ENCODE measurements around the gene ATG4A.

The ATG4A gene

GRCh38 chrX:108059801-108060200 lies 31.8 kb upstream of the ATG4A start:
- no peak overlapping the region for H2BK15ac ChIP-seq (replicated peaks; ENCODE audit: low read depth)
- no peak overlapping the region for H3K23ac ChIP-seq (ENCODE audit: low read length)
- no peak overlapping the region for H3K9ac ChIP-seq (ENCODE audit: low read length)
- H3K27me3 ChIP-seq (ENCODE audit: insufficient read depth, low read length, poor library complexity): no peaks in the 10 kb centered on the region
- H3K4me3 ChIP-seq (ENCODE audit: low read length): no peak overlapping the region
- H3K79me2 ChIP-seq (ENCODE audit: control insufficient read depth, insufficient read depth, low read length): no peaks in the 10 kb centered on the region
- no peak overlapping the region for H2BK120ac ChIP-seq (ENCODE audit: low read depth, low read length)
- no peak overlapping the region for H3K4ac ChIP-seq (ENCODE audit: low read depth, low read length)
- H3K36me3 ChIP-seq (ENCODE audit: control insufficient read depth, insufficient read depth, low read length): no peaks in the 10 kb centered on the region
- no peak overlapping the region for H2BK5ac ChIP-seq (ENCODE audit: low read length)
- no peak overlapping the region for H3K4me2 ChIP-seq (ENCODE audit: low read length)
- H3K27ac ChIP-seq (ENCODE audit: low read depth, low read length): no peak overlapping the region
- H3K56ac ChIP-seq (ENCODE audit: low read length): no peak overlapping the region
- H2AK5ac ChIP-seq (ENCODE audit: low read length): no peak overlapping the region
- no peak for DNase-seq
- no peak overlapping the region for H4K5ac ChIP-seq (ENCODE audit: low read length)
- no CpG with 5 or more reads among the region's 1 CpG for WGBS (ENCODE audit: extremely low coverage, insufficient coverage, low lambda C conversion rate)
- H4K8ac ChIP-seq (ENCODE audit: low read depth, low read length): no peak overlapping the region
- H3K18ac ChIP-seq (ENCODE audit: low read length): no peak overlapping the region
- H3K79me1 ChIP-seq (ENCODE audit: low read length): no peaks in the 10 kb centered on the region
- H3K4me1 ChIP-seq (ENCODE audit: control insufficient read depth, low read depth, low read length): no peaks in the 10 kb centered on the region

GRCh38 chrX:108064001-108064400 lies 27.6 kb upstream of the ATG4A start:
- Histone ChIP-seq H4K8ac (ENCODE audit: low read depth, low read length) (no peak overlapping the region), H2BK5ac (ENCODE audit: low read length) (no peak overlapping the region), H3K18ac (ENCODE audit: low read length) (no peak overlapping the region), H2BK15ac (replicated peaks; ENCODE audit: low read depth) (no peak overlapping the region), H3K27me3 (ENCODE audit: insufficient read depth, low read length, poor library complexity) (no peaks in the 10 kb centered on the region), H3K4me2 (ENCODE audit: low read length) (no peak overlapping the region), H3K79me1 (ENCODE audit: low read length) (no peaks in the 10 kb centered on the region), H4K5ac (ENCODE audit: low read length) (no peak overlapping the region), H3K36me3 (ENCODE audit: control insufficient read depth, insufficient read depth, low read length) (no peaks in the 10 kb centered on the region), H3K4ac (ENCODE audit: low read depth, low read length) (no peak overlapping the region), H3K4me1 (ENCODE audit: control insufficient read depth, low read depth, low read length) (no peaks in the 10 kb centered on the region), H2BK120ac (ENCODE audit: low read depth, low read length) (no peak overlapping the region), H3K27ac (ENCODE audit: low read depth, low read length) (no peak overlapping the region), H3K23ac (ENCODE audit: low read length) (no peak overlapping the region), H3K9ac (ENCODE audit: low read length) (no peak overlapping the region), H3K79me2 (ENCODE audit: control insufficient read depth, insufficient read depth, low read length) (no peaks in the 10 kb centered on the region), H2AK5ac (ENCODE audit: low read length) (no peak overlapping the region), H3K56ac (ENCODE audit: low read length) (no peak overlapping the region), H3K4me3 (ENCODE audit: low read length) (no peak overlapping the region)
- WGBS (ENCODE audit: extremely low coverage, insufficient coverage, low lambda C conversion rate): no CpG with 5 or more reads among the region's 1 CpG
- DNase-seq: no peak

- Histone ChIP-seq H3K4ac (ENCODE audit: low read depth, low read length) (no peak overlapping the region), H3K9ac (ENCODE audit: low read length) (no peak overlapping the region), H4K8ac (ENCODE audit: low read depth, low read length) (no peak overlapping the region), H2BK120ac (ENCODE audit: low read depth, low read length) (no peak overlapping the region), H3K18ac (ENCODE audit: low read length) (no peak overlapping the region), H3K4me2 (ENCODE audit: low read length) (no peak overlapping the region), H3K27me3 (ENCODE audit: insufficient read depth, low read length, poor library complexity) (no peaks in the 10 kb centered on the region), H2BK15ac (replicated peaks; ENCODE audit: low read depth) (no peak overlapping the region), H3K23ac (ENCODE audit: low read length) (no peak overlapping the region), H3K4me3 (ENCODE audit: low read length) (no peak overlapping the region), H2BK5ac (ENCODE audit: low read length) (no peak overlapping the region), H3K36me3 (ENCODE audit: control insufficient read depth, insufficient read depth, low read length) (no peaks in the 10 kb centered on the region), H3K56ac (ENCODE audit: low read length) (no peak overlapping the region), H3K4me1 (ENCODE audit: control insufficient read depth, low read depth, low read length) (no peaks in the 10 kb centered on the region), H4K5ac (ENCODE audit: low read length) (no peak overlapping the region), H3K79me2 (ENCODE audit: control insufficient read depth, insufficient read depth, low read length) (no peaks in the 10 kb centered on the region), H3K27ac (ENCODE audit: low read depth, low read length) (no peak overlapping the region), H2AK5ac (ENCODE audit: low read length) (no peak overlapping the region), H3K79me1 (ENCODE audit: low read length) (no peaks in the 10 kb centered on the region)
- no CpG with 5 or more reads among the region's 2 CpGs for WGBS (ENCODE audit: extremely low coverage, insufficient coverage, low lambda C conversion rate)
- no peak for DNase-seq
Measured at GRCh38 chrX:108064613-108065012, 27.0 kb upstream of the ATG4A start.

- H3K4me3 ChIP-seq (ENCODE audit: low read length): no peak overlapping the region
- H4K5ac ChIP-seq (ENCODE audit: low read length): no peak overlapping the region
- no peak overlapping the region for H3K56ac ChIP-seq (ENCODE audit: low read length)
- H3K27me3 ChIP-seq (ENCODE audit: insufficient read depth, low read length, poor library complexity): no peaks in the 10 kb centered on the region
- H3K79me2 ChIP-seq (ENCODE audit: control insufficient read depth, insufficient read depth, low read length): no peaks in the 10 kb centered on the region
- no peak overlapping the region for H3K23ac ChIP-seq (ENCODE audit: low read length)
- no CpG with 5 or more reads among the region's 1 CpG for WGBS (ENCODE audit: extremely low coverage, insufficient coverage, low lambda C conversion rate)
- H3K9ac ChIP-seq (ENCODE audit: low read length): no peak overlapping the region
- no peak for DNase-seq
- H3K4me2 ChIP-seq (ENCODE audit: low read length): no peak overlapping the region
- no peaks in the 10 kb centered on the region for H3K4me1 ChIP-seq (ENCODE audit: control insufficient read depth, low read depth, low read length)
- H2AK5ac ChIP-seq (ENCODE audit: low read length): no peak overlapping the region
- H2BK15ac ChIP-seq (replicated peaks; ENCODE audit: low read depth): no peak overlapping the region
- no peak overlapping the region for H2BK120ac ChIP-seq (ENCODE audit: low read depth, low read length)
- H3K18ac ChIP-seq (ENCODE audit: low read length): no peak overlapping the region
- no peak overlapping the region for H4K8ac ChIP-seq (ENCODE audit: low read depth, low read length)
- H3K36me3 ChIP-seq (ENCODE audit: control insufficient read depth, insufficient read depth, low read length): no peaks in the 10 kb centered on the region
- no peak overlapping the region for H2BK5ac ChIP-seq (ENCODE audit: low read length)
- no peaks in the 10 kb centered on the region for H3K79me1 ChIP-seq (ENCODE audit: low read length)
- no peak overlapping the region for H3K27ac ChIP-seq (ENCODE audit: low read depth, low read length)
- no peak overlapping the region for H3K4ac ChIP-seq (ENCODE audit: low read depth, low read length)
Measured at GRCh38 chrX:108068121-108068520, 23.5 kb upstream of the ATG4A start.

- DNase-seq: no peak
- no peak overlapping the region for H3K56ac ChIP-seq (ENCODE audit: low read length)
- H4K8ac ChIP-seq (ENCODE audit: low read depth, low read length): no peak overlapping the region
- H3K79me1 ChIP-seq (ENCODE audit: low read length): no peaks in the 10 kb centered on the region
- no peak overlapping the region for H2AK5ac ChIP-seq (ENCODE audit: low read length)
- H2BK120ac ChIP-seq (ENCODE audit: low read depth, low read length): no peak overlapping the region
- H3K4me1 ChIP-seq (ENCODE audit: control insufficient read depth, low read depth, low read length): no peaks in the 10 kb centered on the region
- no peak overlapping the region for H3K23ac ChIP-seq (ENCODE audit: low read length)
- no peak overlapping the region for H3K4ac ChIP-seq (ENCODE audit: low read depth, low read length)
- no peak overlapping the region for H2BK15ac ChIP-seq (replicated peaks; ENCODE audit: low read depth)
- H3K27me3 ChIP-seq (ENCODE audit: insufficient read depth, low read length, poor library complexity): no peaks in the 10 kb centered on the region
- no peak overlapping the region for H3K4me2 ChIP-seq (ENCODE audit: low read length)
- no CpG with 5 or more reads among the region's 4 CpGs for WGBS (ENCODE audit: extremely low coverage, insufficient coverage, low lambda C conversion rate)
- H3K27ac ChIP-seq (ENCODE audit: low read depth, low read length): no peak overlapping the region
- H3K79me2 ChIP-seq (ENCODE audit: control insufficient read depth, insufficient read depth, low read length): no peaks in the 10 kb centered on the region
- no peak overlapping the region for H3K4me3 ChIP-seq (ENCODE audit: low read length)
- no peak overlapping the region for H4K5ac ChIP-seq (ENCODE audit: low read length)
- H3K18ac ChIP-seq (ENCODE audit: low read length): no peak overlapping the region
- no peak overlapping the region for H2BK5ac ChIP-seq (ENCODE audit: low read length)
- H3K36me3 ChIP-seq (ENCODE audit: control insufficient read depth, insufficient read depth, low read length): no peaks in the 10 kb centered on the region
- no peak overlapping the region for H3K9ac ChIP-seq (ENCODE audit: low read length)
Measured at GRCh38 chrX:108070891-108071290, 20.7 kb upstream of the ATG4A start.

GRCh38 chrX:108071578-108071977 lies 20.0 kb upstream of the ATG4A start:
- H3K9ac ChIP-seq (ENCODE audit: low read length): no peak overlapping the region
- H3K36me3 ChIP-seq (ENCODE audit: control insufficient read depth, insufficient read depth, low read length): no peaks in the 10 kb centered on the region
- no peak overlapping the region for H3K18ac ChIP-seq (ENCODE audit: low read length)
- no peaks in the 10 kb centered on the region for H3K79me1 ChIP-seq (ENCODE audit: low read length)
- no peaks in the 10 kb centered on the region for H3K27me3 ChIP-seq (ENCODE audit: insufficient read depth, low read length, poor library complexity)
- no peaks in the 10 kb centered on the region for H3K4me1 ChIP-seq (ENCODE audit: control insufficient read depth, low read depth, low read length)
- H4K5ac ChIP-seq (ENCODE audit: low read length): no peak overlapping the region
- no peak overlapping the region for H2BK5ac ChIP-seq (ENCODE audit: low read length)
- H4K8ac ChIP-seq (ENCODE audit: low read depth, low read length): no peak overlapping the region
- no peaks in the 10 kb centered on the region for H3K79me2 ChIP-seq (ENCODE audit: control insufficient read depth, insufficient read depth, low read length)
- no peak overlapping the region for H2AK5ac ChIP-seq (ENCODE audit: low read length)
- no peak overlapping the region for H3K27ac ChIP-seq (ENCODE audit: low read depth, low read length)
- no peak for DNase-seq
- no peak overlapping the region for H2BK120ac ChIP-seq (ENCODE audit: low read depth, low read length)
- H3K4ac ChIP-seq (ENCODE audit: low read depth, low read length): no peak overlapping the region
- H3K4me2 ChIP-seq (ENCODE audit: low read length): no peak overlapping the region
- no peak overlapping the region for H3K4me3 ChIP-seq (ENCODE audit: low read length)
- no CpG with 5 or more reads among the region's 1 CpG for WGBS (ENCODE audit: extremely low coverage, insufficient coverage, low lambda C conversion rate)
- H2BK15ac ChIP-seq (replicated peaks; ENCODE audit: low read depth): no peak overlapping the region
- H3K23ac ChIP-seq (ENCODE audit: low read length): no peak overlapping the region
- no peak overlapping the region for H3K56ac ChIP-seq (ENCODE audit: low read length)

Measured in mesendoderm (in vitro differentiated cells).